Measurements from ENCODE around the gene PPP2R5C. TPM values are rescaled to one million over a fixed set of nuclear protein-coding genes. Genes with fewer than 3 reads are reported as not detected.

The PPP2R5C gene
- total RNA-seq, 2 donors from 2014 or later = 146 to 153 TPM

DNA sequence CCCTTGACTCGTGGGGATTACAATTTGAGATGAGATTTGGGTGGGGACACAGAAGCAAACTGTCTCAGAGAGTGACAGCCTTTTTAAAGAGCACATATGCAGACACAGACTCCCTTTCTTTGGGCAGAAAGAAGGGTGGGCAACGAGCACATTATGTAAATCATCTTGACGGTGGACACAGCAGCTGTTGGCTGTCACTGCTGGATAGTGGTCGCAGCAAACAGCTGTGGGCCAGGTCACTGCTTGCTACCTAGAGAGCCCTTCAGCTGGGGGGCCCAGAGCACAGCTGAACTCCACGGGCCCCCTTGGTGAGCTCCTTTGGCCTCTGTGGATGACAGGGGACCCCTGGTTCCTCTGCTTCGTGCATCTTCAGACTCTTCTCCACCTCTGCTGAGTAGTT is 23.1 kb downstream of the PPP2R5C start:
- Histone ChIP-seq H3K4me1 (peaks cover 5% of the 10 kb centered on the region), H3K9ac (ENCODE audit: low read depth in 2 of 2, low read length in 2 of 2) (no peak overlapping the region), H3K36me3 (no peaks in the 10 kb centered on the region), H3K27ac (no peak overlapping the region), H3K4me3 (no peak overlapping the region), H3K9me3 (no peaks in the 10 kb centered on the region), H3K27me3 (no peaks in the 10 kb centered on the region)
- TF ChIP-seq, protein P1, sequence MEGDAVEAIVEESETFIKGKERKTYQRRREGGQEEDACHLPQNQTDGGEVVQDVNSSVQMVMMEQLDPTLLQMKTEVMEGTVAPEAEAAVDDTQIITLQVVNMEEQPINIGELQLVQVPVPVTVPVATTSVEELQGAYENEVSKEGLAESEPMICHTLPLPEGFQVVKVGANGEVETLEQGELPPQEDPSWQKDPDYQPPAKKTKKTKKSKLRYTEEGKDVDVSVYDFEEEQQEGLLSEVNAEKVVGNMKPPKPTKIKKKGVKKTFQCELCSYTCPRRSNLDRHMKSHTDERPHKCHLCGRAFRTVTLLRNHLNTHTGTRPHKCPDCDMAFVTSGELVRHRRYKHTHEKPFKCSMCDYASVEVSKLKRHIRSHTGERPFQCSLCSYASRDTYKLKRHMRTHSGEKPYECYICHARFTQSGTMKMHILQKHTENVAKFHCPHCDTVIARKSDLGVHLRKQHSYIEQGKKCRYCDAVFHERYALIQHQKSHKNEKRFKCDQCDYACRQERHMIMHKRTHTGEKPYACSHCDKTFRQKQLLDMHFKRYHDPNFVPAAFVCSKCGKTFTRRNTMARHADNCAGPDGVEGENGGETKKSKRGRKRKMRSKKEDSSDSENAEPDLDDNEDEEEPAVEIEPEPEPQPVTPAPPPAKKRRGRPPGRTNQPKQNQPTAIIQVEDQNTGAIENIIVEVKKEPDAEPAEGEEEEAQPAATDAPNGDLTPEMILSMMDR (IDR thresholded peaks at IDR 0.05) = no peak
- no peak for DNase-seq
- intact Hi-C loops (cut with DNase I) = no loop called here

DNA sequence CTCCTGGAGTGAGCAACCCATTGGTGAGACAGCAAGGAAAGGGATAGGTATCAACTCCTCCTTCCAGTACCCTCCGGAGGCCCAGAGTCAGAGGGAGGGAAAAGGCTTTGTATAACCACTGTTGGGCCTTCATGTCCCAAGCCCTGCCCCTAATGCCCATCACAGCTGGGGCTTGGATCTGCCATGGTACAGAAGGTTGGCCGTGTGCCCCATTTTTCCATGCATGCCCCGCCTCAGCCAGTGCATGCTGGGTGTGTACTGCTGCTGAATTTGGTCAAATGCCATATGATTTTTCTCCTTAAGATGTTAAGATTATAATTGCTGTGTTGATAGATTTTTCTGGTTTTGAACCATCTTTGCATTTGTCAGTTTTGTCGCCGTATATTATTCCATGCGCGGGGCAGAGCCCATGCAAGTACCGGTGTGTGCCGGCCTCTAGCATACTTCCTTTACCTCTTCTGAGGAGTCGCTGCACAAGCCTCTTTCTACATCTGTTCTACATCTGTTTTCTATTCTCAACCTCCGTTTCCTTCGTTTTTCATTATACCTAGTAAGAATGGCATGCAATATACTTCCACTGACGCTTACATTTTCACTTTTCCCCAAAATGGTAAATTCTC is 26.6 kb downstream of the PPP2R5C start:
- H3K4me3 ChIP-seq = no peak overlapping the region
- TF ChIP-seq, protein P1 (IDR thresholded peaks at IDR 0.05) = no peak
- no peak overlapping the region for H3K27ac ChIP-seq
- no peaks in the 10 kb centered on the region for H3K4me1 ChIP-seq
- H3K27me3 ChIP-seq = no peaks in the 10 kb centered on the region
- no peaks in the 10 kb centered on the region for H3K36me3 ChIP-seq
- no peaks in the 10 kb centered on the region for H3K9me3 ChIP-seq
- no peak overlapping the region for H3K9ac ChIP-seq (ENCODE audit: low read depth in 2 of 2, low read length in 2 of 2)
- no peak for DNase-seq
- intact Hi-C loops (cut with DNase I) = no loop called here

DNA sequence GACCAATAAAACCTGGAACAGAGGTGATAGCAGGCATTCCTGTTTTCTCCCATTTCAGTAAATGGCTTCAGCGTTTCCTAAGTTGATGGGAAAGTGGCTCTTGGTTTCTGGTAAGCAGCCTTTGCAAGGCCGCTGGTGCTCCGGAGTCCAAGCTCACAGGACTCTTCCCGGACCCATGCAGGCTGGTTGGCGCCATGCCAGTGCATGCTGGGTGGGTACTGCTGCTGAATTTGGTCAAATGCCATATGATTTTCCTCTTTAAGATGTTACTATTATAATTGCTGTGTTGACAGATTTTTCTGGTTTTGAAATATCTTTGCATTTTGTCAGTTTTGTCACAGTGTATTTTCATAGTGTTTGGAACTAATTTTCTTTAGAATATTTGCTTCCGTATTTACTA is 27.7 kb downstream of the PPP2R5C start:
- no peak overlapping the region for H3K27ac ChIP-seq
- intact Hi-C loops (cut with DNase I) = no loop called here
- H3K36me3 ChIP-seq = no peaks in the 10 kb centered on the region
- H3K9ac ChIP-seq (ENCODE audit: low read depth in 2 of 2, low read length in 2 of 2) = no peak overlapping the region
- no peaks in the 10 kb centered on the region for H3K4me1 ChIP-seq
- H3K4me3 ChIP-seq = no peak overlapping the region
- no peak for DNase-seq
- TF ChIP-seq, protein P1 (IDR thresholded peaks at IDR 0.05) = no peak
- no peaks in the 10 kb centered on the region for H3K9me3 ChIP-seq
- no peaks in the 10 kb centered on the region for H3K27me3 ChIP-seq

DNA sequence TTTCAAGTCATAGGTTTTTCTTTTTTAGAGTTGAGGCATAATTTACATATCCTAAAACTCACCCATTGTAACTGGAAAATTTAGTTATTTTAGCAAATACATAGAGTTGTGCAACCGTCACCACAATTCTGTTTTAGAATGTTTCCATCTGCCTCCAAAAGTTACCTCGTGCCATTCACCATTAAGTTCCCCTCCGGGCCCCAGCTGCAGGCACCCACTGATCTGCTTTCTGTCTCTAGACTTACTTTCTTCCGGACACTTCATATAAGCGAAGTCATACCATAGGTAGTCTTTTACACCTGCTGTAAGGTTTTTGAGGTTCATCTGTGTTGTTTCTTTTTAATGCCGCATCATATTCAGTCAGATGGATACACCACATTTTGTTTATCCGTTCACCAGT is 28.7 kb downstream of the PPP2R5C start:
- no peaks in the 10 kb centered on the region for H3K4me1 ChIP-seq
- H3K36me3 ChIP-seq = no peaks in the 10 kb centered on the region
- no peak overlapping the region for H3K4me3 ChIP-seq
- no peaks in the 10 kb centered on the region for H3K27me3 ChIP-seq
- H3K9ac ChIP-seq (ENCODE audit: low read depth in 2 of 2, low read length in 2 of 2) = no peak overlapping the region
- intact Hi-C loops (cut with DNase I) = no loop called here
- H3K27ac ChIP-seq = no peak overlapping the region
- DNase-seq = no peak
- TF ChIP-seq, protein P1 (IDR thresholded peaks at IDR 0.05) = no peak
- H3K9me3 ChIP-seq = no peaks in the 10 kb centered on the region

DNA sequence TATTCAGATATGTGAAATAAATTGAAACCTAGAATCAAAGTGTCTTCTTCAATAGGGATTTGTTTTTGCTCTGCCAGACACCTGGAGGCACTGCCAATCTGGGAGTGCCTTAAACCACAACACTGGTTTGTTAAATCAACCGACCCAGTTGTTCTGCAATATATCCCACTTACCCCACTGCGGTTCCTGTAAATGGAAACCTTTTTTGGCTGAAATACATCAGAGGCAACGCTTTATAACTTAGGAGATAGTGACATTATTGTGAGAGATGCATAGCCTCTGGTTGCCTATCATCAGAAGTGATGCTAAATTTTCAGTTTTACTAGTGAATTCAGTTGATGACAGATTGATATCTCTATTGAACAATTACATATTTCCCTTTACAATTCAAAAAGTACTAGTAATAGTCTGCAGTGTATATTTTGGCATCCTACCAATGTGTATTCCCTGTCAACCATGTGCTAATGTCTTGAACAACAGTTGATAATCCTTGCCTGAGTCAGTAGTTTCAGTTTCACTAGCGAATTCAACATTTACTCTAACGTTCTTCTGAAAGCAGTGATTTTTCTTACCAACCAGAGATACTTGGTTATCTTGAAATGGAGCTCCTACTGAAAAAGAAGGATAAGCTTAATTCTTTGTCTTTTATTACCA is 30.5 kb downstream of the PPP2R5C start:
- H3K36me3 ChIP-seq = no peaks in the 10 kb centered on the region
- peak overlapping the region; percentile 24 for H3K27ac ChIP-seq
- H3K4me1 ChIP-seq = no peaks in the 10 kb centered on the region
- TF ChIP-seq, protein P1 (IDR thresholded peaks at IDR 0.05) = no peak
- H3K9ac ChIP-seq (ENCODE audit: low read depth in 2 of 2, low read length in 2 of 2) = peak overlapping the region in 1 of 2 donors; percentile 34
- H3K9me3 ChIP-seq = no peaks in the 10 kb centered on the region
- DNase-seq = no peak
- H3K4me3 ChIP-seq = no peak overlapping the region
- no peaks in the 10 kb centered on the region for H3K27me3 ChIP-seq
- intact Hi-C loops (cut with DNase I) = no loop called here

All from colonic mucosa (tissue), 4 donors.